ENCODE data around the gene DENND5A.
"Not testable (repeated sequence)": the region's sequence is repeated elsewhere in the genome, so short reads cannot be mapped to it uniquely, and the experiment has no call there.

DNA sequence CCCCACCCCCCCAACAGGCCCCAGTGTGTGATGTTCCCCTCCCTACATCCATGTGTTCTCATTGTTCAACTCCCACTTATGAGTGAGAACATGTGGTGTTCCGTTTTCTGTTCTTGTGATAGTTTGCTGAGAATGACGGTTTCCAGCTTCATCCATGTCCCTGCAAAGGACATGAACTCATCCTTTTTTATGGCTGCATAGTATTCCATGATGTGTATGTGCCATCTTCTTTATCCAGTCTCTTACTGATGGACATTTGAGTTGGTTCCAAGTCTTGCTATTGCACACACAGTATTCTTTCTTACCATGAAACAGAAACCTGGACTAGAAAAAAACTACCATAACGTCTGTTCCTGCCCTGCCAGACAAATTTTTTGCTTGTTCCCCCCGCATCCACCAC lies 6.9 kb downstream of the DENND5A start:
- not testable (repeated sequence) for TF ChIP-seq POLR2AphosphoS5 (IDR thresholded peaks at IDR 0.05)
- TF ChIP-seq, protein P1, sequence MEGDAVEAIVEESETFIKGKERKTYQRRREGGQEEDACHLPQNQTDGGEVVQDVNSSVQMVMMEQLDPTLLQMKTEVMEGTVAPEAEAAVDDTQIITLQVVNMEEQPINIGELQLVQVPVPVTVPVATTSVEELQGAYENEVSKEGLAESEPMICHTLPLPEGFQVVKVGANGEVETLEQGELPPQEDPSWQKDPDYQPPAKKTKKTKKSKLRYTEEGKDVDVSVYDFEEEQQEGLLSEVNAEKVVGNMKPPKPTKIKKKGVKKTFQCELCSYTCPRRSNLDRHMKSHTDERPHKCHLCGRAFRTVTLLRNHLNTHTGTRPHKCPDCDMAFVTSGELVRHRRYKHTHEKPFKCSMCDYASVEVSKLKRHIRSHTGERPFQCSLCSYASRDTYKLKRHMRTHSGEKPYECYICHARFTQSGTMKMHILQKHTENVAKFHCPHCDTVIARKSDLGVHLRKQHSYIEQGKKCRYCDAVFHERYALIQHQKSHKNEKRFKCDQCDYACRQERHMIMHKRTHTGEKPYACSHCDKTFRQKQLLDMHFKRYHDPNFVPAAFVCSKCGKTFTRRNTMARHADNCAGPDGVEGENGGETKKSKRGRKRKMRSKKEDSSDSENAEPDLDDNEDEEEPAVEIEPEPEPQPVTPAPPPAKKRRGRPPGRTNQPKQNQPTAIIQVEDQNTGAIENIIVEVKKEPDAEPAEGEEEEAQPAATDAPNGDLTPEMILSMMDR (IDR thresholded peaks at IDR 0.05), result not testable (repeated sequence)

Measured in suprapubic skin (tissue), 3 donors.